Osteoblast (primary cell): ENCODE measurements around the gene MAGED1. TPM values are rescaled to one million over a fixed set of nuclear protein-coding genes. Genes with fewer than 3 reads are reported as not detected.

Experiments
- DNase-seq: peaks from one replicate; pipeline ENCODE4 v3.0.0; 2011; ENCODE audit warnings: low spot score, mixed read lengths; ENCODE audit not compliant: insufficient read length; ENCODE audit errors: missing footprints
- H2AFZ ChIP-seq: 2 replicates; pipeline ENCODE4 v1.6.0; 2011; ENCODE audit warnings: mild to moderate bottlenecking, low read length
- H3K27ac ChIP-seq: 2 replicates; pipeline ENCODE4 v1.5.1; 2011; ENCODE audit warnings: mild to moderate bottlenecking, low read depth, low read length, moderate library complexity
- H3K27me3 ChIP-seq: 2 replicates; pipeline ENCODE4 v1.6.0; 2012; ENCODE audit warnings: mild to moderate bottlenecking, control low read depth, inconsistent platforms, low read length, moderate library complexity; ENCODE audit not compliant: insufficient read depth
- H3K36me3 ChIP-seq: 2 replicates; pipeline ENCODE4 v1.5.1; 2011; ENCODE audit warnings: mild to moderate bottlenecking, low read length, control low read depth, moderate library complexity; ENCODE audit not compliant: insufficient read depth
- H3K4me1 ChIP-seq: 2 replicates; pipeline ENCODE4 v1.5.1; 2011; ENCODE audit warnings: mild to moderate bottlenecking, low read length, control low read depth, moderate library complexity; ENCODE audit not compliant: insufficient read depth
- H3K4me2 ChIP-seq: 2 replicates; pipeline ENCODE4 v1.6.0; 2011; ENCODE audit warnings: mild to moderate bottlenecking, low read length; ENCODE audit not compliant: insufficient read depth
- H3K4me3 ChIP-seq: fragments of 200-600 bp; sonication (generic); 3 replicates; pipeline ENCODE4 v1.5.1; 2012; ENCODE audit warnings: mild to moderate bottlenecking, low read length, inconsistent platforms; ENCODE audit not compliant: insufficient read depth
- H3K79me2 ChIP-seq: 2 replicates; pipeline ENCODE4 v1.6.0; 2012; ENCODE audit warnings: mild to moderate bottlenecking, low read length, control low read depth, inconsistent platforms; ENCODE audit not compliant: insufficient read depth
- H3K9me3 ChIP-seq: 2 replicates; pipeline ENCODE4 v1.5.1; 2011; ENCODE audit warnings: low read depth, low read length, control low read depth
- H4K20me1 ChIP-seq: 2 replicates; pipeline ENCODE4 v1.6.0; 2012; ENCODE audit warnings: mild to moderate bottlenecking, low read length, control low read depth; ENCODE audit not compliant: insufficient read depth
- small RNA-seq: library from RNA; depleted of rRNA; stranded (forward); fragments of <200 nt; gene quantifications from one replicate; pipeline ENCODE3, GENCODE V24; 2012
- total RNA-seq: library from RNA; depleted of rRNA; stranded (reverse); fragments of >200 nt; gene quantifications from 2 replicates; pipeline ENCODE4 v1.2.3, GENCODE V29; 2012
- TF ChIP-seq, protein P1 (sequence below): IDR thresholded peaks from 2 replicates; pipeline ENCODE4 v1.5.1; 2011; ENCODE audit warnings: mild to moderate bottlenecking, low read depth, low read length, moderate library complexity; ENCODE audit errors: extremely low read depth

Gene MAGED1
- total RNA-seq, 1 donor = 257 TPM

DNA sequence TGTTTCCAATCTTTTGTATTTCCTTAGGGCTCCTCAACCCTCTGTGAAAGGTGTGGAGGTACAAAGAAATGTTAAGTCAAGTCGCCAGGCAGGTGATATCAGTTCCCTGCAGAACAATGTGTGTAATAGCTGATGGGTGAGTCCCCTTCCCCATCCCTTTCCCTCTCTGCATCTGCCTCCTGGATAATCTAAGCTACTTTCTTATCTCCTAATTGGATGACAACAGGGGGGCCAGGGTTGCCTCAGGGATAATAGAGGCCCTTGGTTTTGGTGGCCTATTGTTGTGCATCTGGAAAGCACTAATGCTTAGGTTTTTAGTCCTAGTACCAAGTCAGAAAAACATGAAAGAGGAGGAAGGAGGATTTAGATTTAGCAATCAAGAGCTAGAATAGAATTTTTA is 29.1 kb downstream of the MAGED1 start:
- TF ChIP-seq, protein P1, sequence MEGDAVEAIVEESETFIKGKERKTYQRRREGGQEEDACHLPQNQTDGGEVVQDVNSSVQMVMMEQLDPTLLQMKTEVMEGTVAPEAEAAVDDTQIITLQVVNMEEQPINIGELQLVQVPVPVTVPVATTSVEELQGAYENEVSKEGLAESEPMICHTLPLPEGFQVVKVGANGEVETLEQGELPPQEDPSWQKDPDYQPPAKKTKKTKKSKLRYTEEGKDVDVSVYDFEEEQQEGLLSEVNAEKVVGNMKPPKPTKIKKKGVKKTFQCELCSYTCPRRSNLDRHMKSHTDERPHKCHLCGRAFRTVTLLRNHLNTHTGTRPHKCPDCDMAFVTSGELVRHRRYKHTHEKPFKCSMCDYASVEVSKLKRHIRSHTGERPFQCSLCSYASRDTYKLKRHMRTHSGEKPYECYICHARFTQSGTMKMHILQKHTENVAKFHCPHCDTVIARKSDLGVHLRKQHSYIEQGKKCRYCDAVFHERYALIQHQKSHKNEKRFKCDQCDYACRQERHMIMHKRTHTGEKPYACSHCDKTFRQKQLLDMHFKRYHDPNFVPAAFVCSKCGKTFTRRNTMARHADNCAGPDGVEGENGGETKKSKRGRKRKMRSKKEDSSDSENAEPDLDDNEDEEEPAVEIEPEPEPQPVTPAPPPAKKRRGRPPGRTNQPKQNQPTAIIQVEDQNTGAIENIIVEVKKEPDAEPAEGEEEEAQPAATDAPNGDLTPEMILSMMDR = no peak
- no peak overlapping the region for H3K27ac ChIP-seq
- no peaks in the 10 kb centered on the region for H3K4me1 ChIP-seq
- DNase-seq = no peak
- no peak overlapping the region for H3K4me2 ChIP-seq
- H3K36me3 ChIP-seq = no peaks in the 10 kb centered on the region
- no peaks in the 10 kb centered on the region for H3K79me2 ChIP-seq
- H3K4me3 ChIP-seq = no peak overlapping the region
- no peaks in the 10 kb centered on the region for H4K20me1 ChIP-seq
- H3K9me3 ChIP-seq = no peaks in the 10 kb centered on the region
- H3K27me3 ChIP-seq = no peaks in the 10 kb centered on the region
- no peak overlapping the region for H2AFZ ChIP-seq

DNA sequence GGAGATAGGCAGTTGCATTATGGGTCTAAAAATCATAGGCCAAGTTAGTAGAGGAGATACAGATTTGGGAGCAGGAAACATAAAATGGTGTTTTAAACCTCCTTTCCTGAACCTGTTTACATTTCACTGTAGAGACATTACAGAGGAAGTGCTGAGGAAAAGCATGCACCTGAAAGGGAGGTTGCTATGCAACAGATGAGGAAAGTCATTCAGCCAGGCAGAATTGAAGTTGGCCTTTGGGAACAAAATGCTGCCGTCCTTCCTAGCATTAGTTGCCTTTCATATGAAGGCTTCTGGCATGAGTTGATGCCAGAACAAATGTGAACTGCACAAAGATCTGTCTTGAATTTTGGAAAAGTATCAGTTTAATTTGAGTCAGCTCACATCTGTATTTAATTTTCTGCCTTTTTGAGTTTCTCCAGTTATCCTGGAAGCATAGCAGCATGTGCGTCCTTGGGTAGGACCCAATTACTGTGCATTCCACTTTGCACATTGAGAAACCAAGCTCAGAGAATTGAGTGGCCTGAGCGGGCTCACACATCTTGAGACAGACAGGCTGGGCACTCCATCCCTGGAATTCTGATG is 38.2 kb downstream of the MAGED1 start:
- no peaks in the 10 kb centered on the region for H3K36me3 ChIP-seq
- H3K4me2 ChIP-seq = no peak overlapping the region
- H3K27me3 ChIP-seq = no peaks in the 10 kb centered on the region
- no peak overlapping the region for H3K27ac ChIP-seq
- H3K9me3 ChIP-seq = no peaks in the 10 kb centered on the region
- no peaks in the 10 kb centered on the region for H3K79me2 ChIP-seq
- no peak for DNase-seq
- H2AFZ ChIP-seq = no peak overlapping the region
- H4K20me1 ChIP-seq = no peaks in the 10 kb centered on the region
- H3K4me1 ChIP-seq = no peaks in the 10 kb centered on the region
- H3K4me3 ChIP-seq = no peak overlapping the region
- TF ChIP-seq, protein P1 = no peak

Small RNA genes within 50 kb of the gene (small RNA-seq; reads per million reads assigned to genes)
- gene AL929410.2 (not detected), gene RNU6-504P (not detected)

Other genes with a start within 250 kb of the MAGED1 start
- gene CENPVL2, start 210.8 kb upstream of the MAGED1 start, total RNA-seq = not detected in 2 replicates
- gene CENPVL1, start 183.1 kb upstream of the MAGED1 start, total RNA-seq = not detected in 2 replicates
- gene GSPT2, start 150.2 kb upstream of the MAGED1 start, total RNA-seq = 6.5 and 7.2 TPM in 2 replicates
- gene MAGED4B, start 175.6 kb downstream of the MAGED1 start, total RNA-seq = 24.6 and 29.8 TPM in 2 replicates